Lower lobe of right lung (tissue), 2 donors: ENCODE data around the gene CRTC2. TPM values are rescaled to one million over a fixed set of nuclear protein-coding genes. Genes with fewer than 3 reads are reported as not detected.

Experiments used
- ATAC-seq, 2 donors: fragments of 200-7000 bp; cut with Tn5 transposase; one replicate each; pipeline ENCODE4 v1.9.1; 2020 to 2022; ENCODE audit warnings: mild to moderate bottlenecking in 2 of 2, moderate library complexity in 2 of 2
- DNase-seq: peaks from one replicate; pipeline ENCODE4 v3.0.0-alpha.2; 2020
- H3K27ac ChIP-seq: fragments of 200-600 bp; one replicate; pipeline ENCODE4 v1.8.0; 2022
- H3K27me3 ChIP-seq: fragments of 200-600 bp; one replicate; pipeline ENCODE4 v1.8.0; 2022; ENCODE audit warnings: low read depth
- H3K36me3 ChIP-seq: fragments of 200-600 bp; one replicate; pipeline ENCODE4 v1.8.0; 2022; ENCODE audit warnings: mild to moderate bottlenecking
- H3K4me1 ChIP-seq: fragments of 200-600 bp; one replicate; pipeline ENCODE4 v1.8.0; 2022
- H3K4me3 ChIP-seq: fragments of 200-600 bp; one replicate; pipeline ENCODE4 v1.8.0; 2022; ENCODE audit warnings: mild to moderate bottlenecking
- H3K9me3 ChIP-seq: fragments of 200-600 bp; one replicate; pipeline ENCODE4 v1.8.0; 2022
- intact Hi-C: fragments of 100-400 bp; cut with DNase I; formaldehyde crosslinking; loops from one replicate; pipeline ENCODE4 v1.11.0; 2022
- total RNA-seq: library from RNA; stranded (reverse); fragmentation: NEBNext Ultra II Directional; extraction: Animal tissue kit (Norgen Biotek cat#: 25700); gene quantifications from one replicate; pipeline ENCODE4 v1.2.1, GENCODE V29; 2021
- TF ChIP-seq, protein P1 (sequence below): fragments of 200-600 bp; IDR thresholded peaks from one replicate; pipeline ENCODE4 v1.8.0; 2022; ENCODE audit warnings: antibody characterized with exemption, mild to moderate bottlenecking
- donor health status: DM: no; HTN: yes; CAD: no; lungs with severe emphysema.

The CRTC2 gene
- total RNA-seq, 1 donor from 2014 or later = 55.8 TPM

DNA sequence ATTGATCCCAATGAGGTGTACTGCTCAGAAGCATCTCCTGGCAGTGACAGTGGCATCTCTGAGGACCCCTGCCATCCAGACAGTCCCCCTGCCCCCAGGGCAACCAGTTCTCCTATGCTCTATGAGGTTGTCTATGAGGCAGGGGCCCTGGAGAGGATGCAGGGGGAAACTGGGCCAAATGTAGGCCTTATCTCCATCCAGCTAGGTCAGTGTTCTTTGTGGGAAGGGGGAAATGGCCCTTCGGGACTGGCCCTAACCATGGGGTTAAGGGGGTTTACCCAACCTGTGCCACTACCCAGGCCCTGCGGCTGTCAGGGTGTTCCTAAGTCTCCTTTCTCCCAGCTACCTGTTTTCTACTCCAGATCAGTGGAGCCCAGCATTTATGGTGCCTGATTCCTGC lies 10.6 kb upstream of the CRTC2 start:
- intact Hi-C loops = no loop called here
- DNase-seq (no peak), ATAC-seq (no peak)
- H3K4me1 ChIP-seq = peaks cover 33% of the 10 kb centered on the region
- H3K27me3 ChIP-seq = no peaks in the 10 kb centered on the region
- peaks cover 14% of the 10 kb centered on the region for H3K36me3 ChIP-seq
- H3K4me3 ChIP-seq = peak overlapping the region; percentile 73
- TF ChIP-seq, protein P1, sequence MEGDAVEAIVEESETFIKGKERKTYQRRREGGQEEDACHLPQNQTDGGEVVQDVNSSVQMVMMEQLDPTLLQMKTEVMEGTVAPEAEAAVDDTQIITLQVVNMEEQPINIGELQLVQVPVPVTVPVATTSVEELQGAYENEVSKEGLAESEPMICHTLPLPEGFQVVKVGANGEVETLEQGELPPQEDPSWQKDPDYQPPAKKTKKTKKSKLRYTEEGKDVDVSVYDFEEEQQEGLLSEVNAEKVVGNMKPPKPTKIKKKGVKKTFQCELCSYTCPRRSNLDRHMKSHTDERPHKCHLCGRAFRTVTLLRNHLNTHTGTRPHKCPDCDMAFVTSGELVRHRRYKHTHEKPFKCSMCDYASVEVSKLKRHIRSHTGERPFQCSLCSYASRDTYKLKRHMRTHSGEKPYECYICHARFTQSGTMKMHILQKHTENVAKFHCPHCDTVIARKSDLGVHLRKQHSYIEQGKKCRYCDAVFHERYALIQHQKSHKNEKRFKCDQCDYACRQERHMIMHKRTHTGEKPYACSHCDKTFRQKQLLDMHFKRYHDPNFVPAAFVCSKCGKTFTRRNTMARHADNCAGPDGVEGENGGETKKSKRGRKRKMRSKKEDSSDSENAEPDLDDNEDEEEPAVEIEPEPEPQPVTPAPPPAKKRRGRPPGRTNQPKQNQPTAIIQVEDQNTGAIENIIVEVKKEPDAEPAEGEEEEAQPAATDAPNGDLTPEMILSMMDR = no peak
- H3K27ac ChIP-seq = no peak overlapping the region
- no peaks in the 10 kb centered on the region for H3K9me3 ChIP-seq

DNA sequence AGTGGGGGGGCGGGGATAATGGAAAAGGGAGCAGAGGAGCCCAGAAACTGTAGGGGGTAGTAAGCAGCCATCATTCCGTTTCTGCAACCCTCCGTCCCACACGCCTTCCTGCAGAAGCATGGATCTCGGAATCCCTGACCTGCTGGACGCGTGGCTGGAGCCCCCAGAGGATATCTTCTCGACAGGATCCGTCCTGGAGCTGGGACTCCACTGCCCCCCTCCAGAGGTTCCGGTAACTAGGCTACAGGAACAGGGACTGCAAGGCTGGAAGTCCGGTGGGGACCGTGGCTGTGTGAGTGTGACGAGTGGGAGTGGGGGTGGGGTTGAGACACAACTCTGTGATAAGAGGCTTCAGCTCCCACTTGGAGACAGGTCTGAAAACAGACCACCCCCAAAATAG lies 10.0 kb upstream of the CRTC2 start:
- intact Hi-C loops = no loop called here
- Histone ChIP-seq H3K36me3 (peaks cover 9% of the 10 kb centered on the region), H3K27ac (peak overlapping the region; percentile 94), H3K4me1 (peaks cover 34% of the 10 kb centered on the region), H3K27me3 (no peaks in the 10 kb centered on the region), H3K9me3 (no peaks in the 10 kb centered on the region), H3K4me3 (peak overlapping the region; percentile 73)
- ATAC-seq (no peak), DNase-seq (no peak)
- TF ChIP-seq, protein P1 = no peak

DNA sequence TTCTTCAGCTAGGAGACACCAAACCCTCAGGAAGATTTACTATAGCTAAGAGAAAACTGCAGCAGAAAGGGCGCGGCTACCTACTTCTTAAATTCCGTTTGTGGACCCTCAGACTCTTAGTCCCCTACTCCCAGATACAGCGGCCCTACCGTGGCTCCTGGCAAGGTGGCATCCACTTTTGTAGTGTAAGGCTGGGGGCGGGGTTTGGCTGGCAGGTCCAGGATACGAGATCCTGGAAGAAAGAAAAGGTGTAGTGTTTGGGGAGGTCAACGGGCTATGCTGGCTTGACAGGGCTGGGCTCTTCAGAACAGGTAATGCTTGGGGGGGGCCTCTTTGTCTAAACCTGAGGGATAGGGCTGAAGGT lies 9.6 kb upstream of the CRTC2 start:
- peaks cover 4% of the 10 kb centered on the region for H3K36me3 ChIP-seq
- peak; percentile 79 for DNase-seq
- no peaks in the 10 kb centered on the region for H3K27me3 ChIP-seq
- intact Hi-C loops = no loop called here
- H3K4me1 ChIP-seq = peaks cover 34% of the 10 kb centered on the region
- no peaks in the 10 kb centered on the region for H3K9me3 ChIP-seq
- no peak for ATAC-seq
- TF ChIP-seq, protein P1 = no peak
- H3K27ac ChIP-seq = peak overlapping the region; percentile 94
- H3K4me3 ChIP-seq = peak overlapping the region; percentile 73

DNA sequence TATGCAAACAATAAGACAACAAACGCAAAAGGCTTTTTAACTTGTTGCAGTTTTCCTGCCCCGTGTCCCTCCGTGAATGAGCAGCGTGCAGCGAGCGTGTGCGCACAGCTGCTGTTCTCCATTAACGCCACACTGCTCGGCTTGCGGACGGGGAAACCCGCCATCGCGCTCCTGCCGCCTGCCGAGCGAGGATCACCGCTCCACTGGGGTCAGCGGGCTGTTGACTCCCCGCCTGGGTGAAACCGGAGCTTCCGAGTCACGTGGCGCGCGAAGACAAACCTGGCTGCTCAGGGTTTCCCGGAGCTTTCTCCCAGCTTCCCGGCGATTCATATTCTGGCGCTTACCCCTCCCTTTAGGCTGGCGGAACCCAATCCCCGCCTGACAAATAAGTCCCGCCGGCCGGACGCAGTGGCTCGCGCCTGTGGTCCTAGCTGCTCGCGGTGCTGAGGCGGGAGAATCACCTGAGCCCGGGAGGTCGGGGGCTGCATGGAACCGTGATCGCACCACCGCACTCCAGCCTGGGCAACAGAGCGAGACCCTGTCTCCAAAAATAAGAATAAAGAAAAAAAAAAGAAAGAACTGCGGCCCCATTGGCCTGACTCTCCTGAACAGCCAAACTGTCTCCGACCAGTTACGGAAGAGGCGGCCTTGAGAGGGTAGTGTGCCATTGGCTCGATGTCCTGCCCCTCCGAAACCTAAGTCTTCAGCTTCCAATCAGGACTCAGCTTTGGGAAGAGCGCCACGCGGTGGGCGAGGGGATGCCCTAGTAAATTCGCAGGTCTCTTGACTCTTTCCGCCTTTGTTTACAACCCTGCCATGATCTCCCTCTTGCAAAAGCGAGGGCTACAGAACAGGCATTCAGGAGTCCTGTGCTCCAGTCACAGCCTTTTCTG lies 8.9 kb upstream of the CRTC2 start, which contains the start of gene CREB3L4:
Gene CREB3L4 (plus strand): TSS at position 796 of the 893 bp plus-strand sequence. CDS start 624 bp downstream, outside the sequence.
- Histone ChIP-seq H3K36me3 (no peaks in the 10 kb centered on the region), H3K27me3 (no peaks in the 10 kb centered on the region), H3K4me3 (peak within 1 kb of the TSS; percentile 73), H3K9me3 (no peaks in the 10 kb centered on the region), H3K4me1 (peaks cover 39% of the 10 kb centered on the region), H3K27ac (peak within 1 kb of the TSS; percentile 94)
- intact Hi-C loops = no loop called here
- TF ChIP-seq, protein P1 = peak; percentile 50
- ATAC-seq (peak; percentile 90 to 91), DNase-seq (peak; percentile 93)

DNA sequence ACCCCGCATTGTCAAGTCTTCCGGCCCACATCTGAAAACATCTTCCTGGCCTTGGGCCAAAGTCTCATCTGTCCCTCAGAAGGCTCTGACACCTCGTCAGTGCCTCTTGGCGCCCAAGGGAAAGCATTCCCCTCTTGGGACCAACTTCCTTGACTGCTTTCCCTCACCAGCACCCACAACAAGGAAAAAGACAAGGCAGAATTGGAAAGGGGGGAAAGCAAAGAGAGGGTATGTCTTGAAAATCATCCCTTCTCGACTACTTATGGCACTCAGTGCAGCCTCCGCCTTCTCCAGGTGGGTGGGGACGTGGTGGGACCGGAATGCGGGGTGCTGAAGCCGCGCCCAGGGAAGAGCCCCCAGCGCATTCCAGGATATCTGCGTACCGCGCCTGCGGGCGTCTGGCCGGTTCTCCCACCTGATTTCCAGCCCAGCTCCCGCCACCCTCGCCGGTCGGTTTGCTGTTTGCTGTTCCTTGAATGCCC lies 5.5 kb upstream of the CRTC2 start:
- Histone ChIP-seq H3K36me3 (peaks cover 28% of the 10 kb centered on the region), H3K27ac (peak overlapping the region; percentile 96), H3K9me3 (no peaks in the 10 kb centered on the region), H3K4me1 (peaks cover 71% of the 10 kb centered on the region), H3K27me3 (no peaks in the 10 kb centered on the region), H3K4me3 (peak overlapping the region; percentile 81)
- TF ChIP-seq, protein P1 = no peak
- peak; percentile 73 for DNase-seq
- intact Hi-C loops = no loop called here
- ATAC-seq = peak; percentile 31 to 37
